ENCODE data around the gene SPINK2. TPM values are rescaled to one million over a fixed set of nuclear protein-coding genes. Genes with fewer than 3 reads are reported as not detected.
A peak's percentile ranks its signal among the peaks of the same experiment; 100 is the strongest.

Gene SPINK2
- total RNA-seq, 4 donors from 2014 or later, result not detected

- Histone ChIP-seq H3K27ac (peak overlapping the region in 2 of 4 donors; percentile 1 to 48), H3K4me1 (peaks cover 0 to 10% (median 0%) of the 10 kb centered on the region in 4 donors), H3K27me3 (no peaks in the 10 kb centered on the region), H3K9me3 (no peaks in the 10 kb centered on the region), H3K36me3 (no peaks in the 10 kb centered on the region), H3K4me3 (no peak overlapping the region)
- TF ChIP-seq POLR2A (IDR thresholded peaks at IDR 0.05) (no peak), CTCF (IDR thresholded peaks at IDR 0.05) (no peak)
- DNase-seq, result peak in 2 of 3 donors; percentile 57 to 82
Measured at GRCh38 chr4:56768763-56769162, 52.7 kb downstream of the SPINK2 start.

GRCh38 chr4:56768316-56768715 lies 53.2 kb downstream of the SPINK2 start:
- Histone ChIP-seq H3K27ac (peak overlapping the region in 2 of 4 donors; percentile 1 to 48), H3K27me3 (no peaks in the 10 kb centered on the region), H3K36me3 (no peaks in the 10 kb centered on the region), H3K9me3 (no peaks in the 10 kb centered on the region), H3K4me1 (peaks cover 0 to 10% (median 0%) of the 10 kb centered on the region in 4 donors), H3K4me3 (no peak overlapping the region)
- DNase-seq, result no peak
- TF ChIP-seq CTCF (IDR thresholded peaks at IDR 0.05) (no peak), POLR2A (IDR thresholded peaks at IDR 0.05) (no peak)

- Histone ChIP-seq H3K27ac (no peak overlapping the region), H3K4me3 (no peak overlapping the region), H3K9me3 (no peaks in the 10 kb centered on the region), H3K27me3 (no peaks in the 10 kb centered on the region), H3K4me1 (peaks cover 0 to 10% (median 0%) of the 10 kb centered on the region in 4 donors), H3K36me3 (no peaks in the 10 kb centered on the region)
- no peak for DNase-seq
- TF ChIP-seq CTCF (IDR thresholded peaks at IDR 0.05), result no peak
- no peak for TF ChIP-seq POLR2A (IDR thresholded peaks at IDR 0.05)
Measured at GRCh38 chr4:56767567-56767966, 53.9 kb downstream of the SPINK2 start.

- no peak for DNase-seq
- Histone ChIP-seq H3K4me3 (no peak overlapping the region), H3K9me3 (no peaks in the 10 kb centered on the region), H3K36me3 (no peaks in the 10 kb centered on the region), H3K27ac (no peak overlapping the region), H3K27me3 (no peaks in the 10 kb centered on the region), H3K4me1 (peaks cover 0 to 13% (median 0%) of the 10 kb centered on the region in 4 donors)
- TF ChIP-seq POLR2A (IDR thresholded peaks at IDR 0.05), result no peak
- no peak for TF ChIP-seq CTCF (IDR thresholded peaks at IDR 0.05)
Measured at GRCh38 chr4:56764775-56765174, 56.7 kb downstream of the SPINK2 start.

- Histone ChIP-seq H3K4me3 (no peak overlapping the region), H3K9me3 (no peaks in the 10 kb centered on the region), H3K36me3 (no peaks in the 10 kb centered on the region), H3K27ac (no peak overlapping the region), H3K27me3 (no peaks in the 10 kb centered on the region), H3K4me1 (peaks cover 0 to 14% (median 0%) of the 10 kb centered on the region in 4 donors)
- DNase-seq, result no peak
- no peak for TF ChIP-seq CTCF (IDR thresholded peaks at IDR 0.05)
- TF ChIP-seq POLR2A (IDR thresholded peaks at IDR 0.05), result no peak
Measured at GRCh38 chr4:56764223-56764622, 57.3 kb downstream of the SPINK2 start.
